Inflammatory macrophage treated with lipopolysaccharide for 1 hour (primary cell): ENCODE data around the gene COL9A1.

Source experiments
- DNase-seq, 2 donors: peaks; one replicate each; pipeline ENCODE4 v3.0.0-alpha.2; 2020 to 2022

Gene COL9A1

DNA sequence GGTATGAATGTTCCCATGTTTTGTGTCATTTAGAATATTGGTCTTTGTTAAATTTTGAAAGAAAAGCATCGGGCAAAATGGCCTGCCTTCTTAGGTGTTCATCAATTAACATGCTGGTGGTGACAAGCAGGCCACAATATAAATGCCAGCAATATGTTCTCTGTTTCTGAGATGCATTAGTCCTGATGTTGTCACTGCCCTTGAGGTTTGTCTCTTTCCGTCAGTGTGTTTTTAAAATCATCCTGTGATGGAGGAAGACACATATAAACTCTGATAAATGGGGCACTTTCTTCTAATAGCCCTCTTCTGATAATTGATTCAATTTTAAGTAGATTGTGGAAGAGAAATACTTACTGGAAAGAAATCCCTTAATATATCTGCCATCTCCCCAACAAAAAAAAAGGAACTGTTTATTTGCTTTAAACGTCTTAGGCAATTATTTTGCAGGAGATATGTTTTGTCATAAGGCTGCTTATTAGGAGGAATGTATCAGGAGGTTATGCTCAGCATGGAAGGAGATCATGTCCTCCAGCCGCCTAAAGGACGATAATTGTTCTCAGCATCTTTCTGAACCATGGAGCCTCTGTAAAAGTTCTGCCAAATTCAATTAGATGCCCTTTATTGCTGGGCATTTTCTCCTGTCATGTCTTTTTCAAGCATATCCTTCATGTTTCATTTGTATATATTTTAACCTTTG is 134.1 kb downstream of the COL9A1 start:
- DNase-seq, result no peak
